Loucy (cell line): ENCODE results near the gene RAI1.

Source experiments
- CTCF ChIP-seq: fragments of 200-600 bp; sonication (generic); conservative IDR thresholded peaks from 2 replicates; pipeline ENCODE4 v1.5.1; 2014; ENCODE audit warnings: mild to moderate bottlenecking, antibody characterized with exemption, low read length
- EZH2phosphoT487 ChIP-seq: fragments of 200-600 bp; IDR thresholded peaks from 2 replicates; pipeline ENCODE4 v1.6.1; 2018; ENCODE audit warnings: antibody characterized with exemption, mild to moderate bottlenecking, moderate library complexity, borderline replicate concordance

GRCh38 chr17:17742688-17743390, 61.6 kb downstream of the RAI1 start:
- TF ChIP-seq CTCF (no peak), EZH2phosphoT487 (no peak)
